ENCODE results near the gene ERC1.

ERC1 gene

GRCh38 chr12:1367331-1368291 lies 376.6 kb downstream of the ERC1 start:
- no peak for DNase-seq

GRCh38 chr12:1369460-1369859 lies 378.4 kb downstream of the ERC1 start:
- DNase-seq = no peak

DNA sequence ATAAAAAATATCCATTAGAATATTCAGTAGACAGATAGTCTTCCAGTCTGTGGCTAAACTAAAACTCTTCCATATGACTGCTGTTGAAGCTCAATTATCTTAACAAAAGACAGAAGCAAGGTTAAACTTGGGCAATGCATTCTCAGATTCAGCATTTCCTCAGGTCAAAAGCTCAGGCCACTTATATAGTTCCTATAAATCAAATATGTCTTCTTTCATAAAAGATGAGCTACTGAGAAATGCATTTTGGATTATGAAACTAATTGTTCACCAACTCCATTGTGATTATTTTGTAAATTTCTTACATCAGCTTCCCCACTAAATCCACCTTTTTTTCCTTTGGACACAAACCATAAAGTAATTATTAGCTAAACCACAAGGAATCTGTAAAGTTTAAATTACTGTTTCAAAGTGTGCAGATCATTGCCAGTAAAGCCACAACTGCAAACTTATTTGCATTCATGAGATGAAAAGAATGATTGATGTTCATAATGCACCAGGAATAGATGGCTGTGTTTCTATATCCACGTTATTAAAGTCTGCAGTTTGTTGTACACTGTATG lies 379.0 kb downstream of the ERC1 start:
- no peak for DNase-seq

- DNase-seq = no peak
Observed at GRCh38 chr12:1373901-1374735, 383.1 kb downstream of the ERC1 start.

DNA sequence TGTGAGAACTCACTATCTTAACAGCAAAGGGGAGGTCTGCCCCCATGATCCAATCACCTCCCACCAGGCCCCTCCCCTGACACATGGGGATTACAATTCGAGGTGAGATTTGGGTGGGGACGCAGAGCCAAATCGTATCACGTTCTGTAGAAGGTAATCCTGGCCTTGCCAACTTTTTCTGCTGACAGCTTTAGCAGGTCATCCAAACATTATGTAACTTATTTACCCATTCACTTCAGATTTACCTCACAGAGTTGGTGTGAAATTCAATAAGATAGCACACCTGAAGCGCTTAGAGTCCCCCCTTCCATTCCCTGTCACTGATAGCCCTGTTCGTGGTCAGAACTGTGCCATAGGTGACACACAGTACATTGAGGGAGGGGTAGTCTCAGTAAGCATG lies 384.3 kb downstream of the ERC1 start:
- no peak for DNase-seq

- no peak for DNase-seq
Observed at GRCh38 chr12:1377117-1377516, 386.1 kb downstream of the ERC1 start.

GRCh38 chr12:1377681-1378080 lies 386.7 kb downstream of the ERC1 start:
- DNase-seq = no peak

- DNase-seq = no peak
Observed at GRCh38 chr12:1380171-1380851, 389.3 kb downstream of the ERC1 start.

DNA sequence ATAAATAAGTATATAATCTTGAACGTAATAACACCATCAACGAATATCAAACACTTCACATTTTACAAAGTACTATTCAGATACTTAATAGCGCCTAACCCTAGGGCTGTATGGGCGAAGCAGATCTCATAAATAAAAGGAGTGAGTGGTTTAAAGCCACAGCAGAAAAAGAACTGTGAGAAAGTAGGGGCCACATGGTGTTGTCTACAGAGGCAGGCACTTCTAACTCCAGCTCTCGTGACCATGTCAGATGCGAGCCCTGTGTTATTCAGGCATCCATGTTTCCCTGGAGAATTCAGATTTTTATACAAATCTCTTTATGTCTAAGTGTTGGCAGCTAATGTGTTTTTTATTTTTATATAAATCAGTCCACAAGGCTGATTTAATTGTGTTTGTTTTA lies 391.1 kb downstream of the ERC1 start:
- no peak for DNase-seq

DNA sequence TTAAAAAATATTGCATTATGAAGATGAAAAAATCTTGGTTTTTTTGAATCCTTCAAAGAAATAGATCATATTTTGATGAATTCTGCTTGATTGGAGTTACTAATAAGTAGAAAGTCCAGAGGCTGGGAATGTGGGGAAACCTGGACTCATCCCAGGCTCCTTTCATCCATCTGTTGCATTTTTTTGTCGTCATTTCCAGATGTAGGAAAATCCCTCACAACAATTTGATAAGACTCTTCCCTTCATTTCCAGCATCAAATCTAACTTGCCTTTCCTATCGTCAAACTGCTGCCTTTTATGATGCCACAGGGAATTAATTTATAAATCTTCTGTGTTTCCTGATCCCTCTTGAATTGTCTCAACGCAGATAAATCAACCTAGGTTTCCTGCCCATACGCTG lies 391.8 kb downstream of the ERC1 start:
- DNase-seq = no peak

- no peak for DNase-seq
Observed at GRCh38 chr12:1383758-1384157, 392.7 kb downstream of the ERC1 start.

- no peak for DNase-seq
Observed at GRCh38 chr12:1384910-1385309, 393.9 kb downstream of the ERC1 start.

- no peak for DNase-seq
Observed at GRCh38 chr12:1391722-1392121, 400.7 kb downstream of the ERC1 start.

- DNase-seq = no peak
Observed at GRCh38 chr12:1395421-1395955, 404.5 kb downstream of the ERC1 start.

GRCh38 chr12:1398673-1399072 lies 407.6 kb downstream of the ERC1 start:
- DNase-seq = no peak

DNA sequence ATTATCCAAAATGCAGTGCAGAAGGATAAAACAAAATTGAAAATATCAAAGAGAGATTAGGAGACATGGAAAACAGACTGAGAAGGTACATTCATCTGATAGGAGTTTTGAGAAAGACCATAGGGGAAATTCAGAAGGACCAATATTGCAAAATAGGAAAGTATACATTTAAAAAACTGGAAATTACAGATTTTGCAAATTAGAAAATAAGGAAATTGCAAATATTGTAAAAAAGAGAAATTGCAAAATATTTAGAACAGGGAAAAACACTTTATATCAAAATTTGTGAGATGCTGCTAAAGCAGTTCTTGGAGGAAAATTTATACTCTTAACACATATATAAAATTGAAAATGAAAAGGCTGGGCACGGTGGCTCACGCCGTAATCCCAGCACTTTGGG lies 410.9 kb downstream of the ERC1 start:
- no peak for DNase-seq

DNA sequence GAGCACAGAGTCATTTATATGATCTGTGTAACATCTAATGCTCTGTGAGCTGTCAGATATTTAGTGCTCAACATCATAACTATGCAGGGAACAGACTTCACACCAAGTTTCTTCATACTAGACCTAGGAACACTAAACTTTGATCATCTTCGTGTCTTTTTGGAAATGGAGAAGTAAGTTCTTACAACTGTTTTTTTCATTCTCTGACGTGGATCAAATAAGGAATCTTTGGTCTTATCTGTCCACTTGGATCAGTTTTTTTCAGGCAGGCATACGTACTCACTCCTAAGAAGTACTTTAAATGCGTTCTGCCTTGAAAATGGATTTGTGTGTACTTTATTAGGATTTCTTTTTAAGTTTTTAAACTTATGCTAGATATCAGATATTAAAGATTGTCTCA lies 412.4 kb downstream of the ERC1 start:
- no peak for DNase-seq

DNA sequence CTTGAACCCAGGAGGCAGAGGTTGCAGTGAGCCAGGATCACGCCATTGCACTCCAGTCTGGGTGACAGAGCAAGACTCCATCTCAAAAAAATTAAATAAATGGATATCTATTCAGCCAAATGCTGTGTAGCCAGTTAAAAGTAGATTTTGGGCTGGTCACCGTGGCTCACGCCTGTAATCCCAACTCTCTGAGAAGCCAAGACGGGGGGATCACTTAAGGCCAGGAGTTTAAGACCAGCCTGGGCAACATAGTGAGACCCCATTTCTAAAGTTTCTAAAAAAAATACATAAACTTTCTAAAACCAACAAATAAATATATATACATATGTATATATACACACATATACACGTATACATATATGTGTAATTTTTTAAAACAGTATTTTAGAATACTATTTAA lies 414.6 kb downstream of the ERC1 start:
- DNase-seq = no peak

- no peak for DNase-seq
Observed at GRCh38 chr12:1410794-1411193, 419.8 kb downstream of the ERC1 start.

GRCh38 chr12:1413930-1414329 lies 422.9 kb downstream of the ERC1 start:
- DNase-seq = no peak

DNA sequence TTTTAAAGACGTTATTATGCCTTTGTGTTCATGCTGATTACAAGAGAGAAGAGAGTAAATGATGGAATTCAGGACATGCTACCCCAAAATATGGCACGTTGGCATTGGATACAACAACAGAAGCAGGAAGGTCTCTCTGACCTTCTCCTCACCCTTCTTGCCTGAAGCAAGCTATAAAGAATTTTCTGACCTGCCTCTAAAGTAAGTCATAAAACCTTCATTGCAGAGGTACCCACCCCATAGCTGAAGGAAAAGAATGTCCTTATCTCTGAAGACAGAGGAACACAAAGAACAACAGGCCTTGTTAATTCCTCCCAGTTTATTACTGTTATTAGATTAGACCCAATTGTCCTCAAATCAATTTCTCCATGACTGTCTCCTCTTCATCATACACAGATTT lies 427.1 kb downstream of the ERC1 start:
- no peak for DNase-seq

DNA sequence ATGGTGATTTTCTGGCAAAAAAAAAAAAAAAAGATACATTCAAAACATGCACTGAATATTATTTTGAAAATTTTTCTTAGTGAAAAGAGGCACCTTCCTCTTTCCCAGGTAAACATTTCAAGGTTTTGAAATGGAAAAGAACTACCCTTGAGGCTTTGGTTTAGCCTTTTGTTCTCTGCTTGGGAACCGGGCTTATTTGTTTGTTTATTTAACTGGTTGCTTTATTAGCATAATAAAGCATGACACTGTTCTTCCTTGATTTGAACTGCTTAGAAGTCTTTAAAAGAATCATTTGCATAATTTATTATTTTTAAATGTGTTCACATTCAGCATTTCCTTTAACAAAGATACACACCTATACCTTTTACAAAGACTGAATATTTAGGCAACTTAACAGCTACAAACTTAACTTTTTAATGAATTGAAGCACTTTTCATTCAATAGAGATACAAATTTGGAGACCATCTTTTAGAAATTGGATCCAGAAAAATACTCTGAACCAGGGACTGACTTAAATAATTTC lies 428.9 kb downstream of the ERC1 start:
- no peak for DNase-seq
